K562 (cell line): ENCODE results near the gene CTNNA3. TPM values are rescaled to one million over a fixed set of nuclear protein-coding genes. Genes with fewer than 3 reads are reported as not detected.

ENCODE experiments used
- ATAC-seq: fragments of 200-7000 bp; cut with Tn5 transposase; 3 replicates; pipeline ENCODE4 v1.9.1; 2020; ENCODE audit warnings: moderate library complexity
- BruUV-seq: library from RNA; stranded (reverse); fragments of 400-500 nt; replicated peaks from 2 replicates; lab custom pipeline; 2021; lab: Mats Ljungman, UMichigan
- CTCF ChIA-PET: fragments of 300-600 bp; formaldehyde crosslinking; extraction: SDS; loops from one replicate; lab custom pipeline; 2021; ENCODE audit warnings: low intra/inter-chr PET ratio; lab: Yijun Ruan, JAX
- POLR2A ChIA-PET: fragments of 300-600, 350-650 bp; sonication (Branson Sonifier 250); formaldehyde crosslinking; extraction: SDS; loops from one replicate; lab custom pipeline; 2021; ENCODE audit warnings: antibody characterized with exemption, inconsistent platforms; lab: Yijun Ruan, JAX
- DNase-seq, 4 experiments: peaks; one replicate each; pipeline versions ENCODE4 v3.0.0 to v3.0.0-alpha.2; 2011 to 2018; ENCODE audit warnings: low spot score in 3 of 4, mixed read lengths in 3 of 4; ENCODE audit errors: extremely low read depth in 1 of 4
- FAIRE-seq: peaks from 2 replicates; lab custom pipeline; 2011; peaks lifted over from hg19 to GRCh38; lab: Jason Lieb, UNC
- H2AFZ ChIP-seq: 2 replicates; pipeline ENCODE4 v1.6.0; 2011; ENCODE audit warnings: low read depth, low read length, control low read depth, inconsistent platforms
- H3K27ac ChIP-seq: fragments of 200-600 bp; 3 replicates; pipeline ENCODE4 v1.8.0; 2011; ENCODE audit warnings: low read depth, mild to moderate bottlenecking, control low read depth, inconsistent platforms, low read length, moderate library complexity, mixed read lengths; ENCODE audit errors: extremely low read depth
- H3K27me3 ChIP-seq, 2 experiments: fragments of 300-600 bp in 1 of 2; 2 replicates in 1 of 2; 3 replicates in 1 of 2; pipeline versions ENCODE4 v1.6.0 to v1.8.0; 2011; ENCODE audit warnings: inconsistent platforms in 2 of 2, low read length in 2 of 2, mild to moderate bottlenecking in 1 of 2, mixed read lengths in 1 of 2, moderate library complexity in 1 of 2; ENCODE audit not compliant: control insufficient read depth in 2 of 2, insufficient read depth in 2 of 2
- H3K36me3 ChIP-seq: fragments of 300-600 bp; 3 replicates; pipeline ENCODE4 v1.8.0; 2011; ENCODE audit warnings: mild to moderate bottlenecking, low read length, inconsistent platforms; ENCODE audit not compliant: control insufficient read depth, insufficient read depth
- H3K4me1 ChIP-seq, 2 experiments: fragments of 200-600 bp in 1 of 2; replicated peaks in 1 of 2; 2 replicates in 1 of 2; 3 replicates in 1 of 2; pipeline versions ENCODE4 v1.5.1 to v1.8.0; 2011; ENCODE audit warnings: inconsistent platforms in 2 of 2, low read length in 2 of 2, mild to moderate bottlenecking in 1 of 2, mixed read lengths in 1 of 2, moderate library complexity in 1 of 2; ENCODE audit not compliant: control insufficient read depth in 2 of 2, insufficient read depth in 2 of 2
- H3K4me2 ChIP-seq: 2 replicates; pipeline ENCODE4 v1.6.1; 2011; ENCODE audit warnings: low read length, control low read depth, inconsistent platforms, mixed read lengths; ENCODE audit not compliant: insufficient read depth
- H3K4me3 ChIP-seq: fragments of 200-600 bp; sonication (generic), shearing (Covaris generic); 2 replicates; pipeline ENCODE4 v1.5.1; 2016; ENCODE audit warnings: control low read depth, inconsistent platforms
- H3K79me2 ChIP-seq: fragments of 200-600 bp; 3 replicates; pipeline ENCODE4 v1.8.0; 2011; ENCODE audit warnings: low read length, inconsistent platforms; ENCODE audit not compliant: control insufficient read depth, insufficient read depth
- H3K9ac ChIP-seq, 2 experiments: 2 replicates each; pipeline versions ENCODE4 v1.6.0 to v1.6.1; 2011; ENCODE audit warnings: low read depth in 2 of 2, low read length in 2 of 2, control low read depth in 1 of 2, inconsistent platforms in 1 of 2, mild to moderate bottlenecking in 1 of 2, mixed read lengths in 1 of 2; ENCODE audit not compliant: insufficient read depth in 1 of 2
- H3K9me1 ChIP-seq: one replicate; pipeline ENCODE4 v1.6.0; 2011; ENCODE audit warnings: inconsistent platforms, mild to moderate bottlenecking, low read length, moderate library complexity; ENCODE audit not compliant: control insufficient read depth, insufficient read depth
- H3K9me3 ChIP-seq: replicated peaks from 2 replicates; pipeline ENCODE4 v1.5.1; 2011; ENCODE audit warnings: low read depth, low read length, inconsistent platforms; ENCODE audit not compliant: control insufficient read depth, insufficient read depth
- H4K20me1 ChIP-seq: replicated peaks from 2 replicates; pipeline ENCODE4 v1.6.1; 2011; ENCODE audit warnings: low read length, inconsistent platforms, mixed read lengths; ENCODE audit not compliant: control insufficient read depth, insufficient read depth
- ARID4B ChIP-seq: sonication (generic); formaldehyde crosslinking; IDR thresholded peaks from 2 replicates; pipeline ENCODE4 v1.8.0; 2022; ENCODE audit warnings: mild to moderate bottlenecking, missing genetic modification reagents
- CXXC5 ChIP-seq: fragments of 250-450 bp; sonication (Bioruptor Pico); IDR thresholded peaks from 2 replicates; pipeline ENCODE4 v1.8.0; 2022; ENCODE audit warnings: inconsistent platforms, mild to moderate bottlenecking, moderate library complexity
- E4F1 ChIP-seq: fragments of 250-450 bp; sonication (Bioruptor Pico); IDR thresholded peaks from 2 replicates; pipeline ENCODE4 v1.5.0; 2021; ENCODE audit warnings: mild to moderate bottlenecking, borderline replicate concordance
- KLF16 ChIP-seq: IDR thresholded peaks from 2 replicates; pipeline ENCODE4 v1.6.1; 2016; ENCODE audit warnings: antibody characterized with exemption
- NFE2 ChIP-seq: IDR thresholded peaks from 2 replicates; pipeline ENCODE4 v1.6.1; 2014; ENCODE audit warnings: antibody characterized with exemption, low read depth
- PKNOX1 ChIP-seq: fragments of 450-650 bp; IDR thresholded peaks from 2 replicates; pipeline ENCODE4 v1.6.1; 2016
- RBM39 ChIP-seq: fragments of 200-400 bp; formaldehyde crosslinking; optimal IDR thresholded peaks from 2 replicates; pipeline ENCODE3; 2018; ENCODE audit warnings: low read depth, low read length
- TBL1XR1 ChIP-seq, 2 experiments: IDR thresholded peaks; 2 replicates each; pipeline ENCODE4 v1.6.1; 2012; ENCODE audit warnings: improper control_type of control experiment in 2 of 2, low read length in 2 of 2, mild to moderate bottlenecking in 1 of 2
- TCF3 ChIP-seq: sonication (generic); formaldehyde crosslinking; IDR thresholded peaks from 2 replicates; pipeline ENCODE4 v1.4.0; 2020; ENCODE audit warnings: mild to moderate bottlenecking, missing genetic modification reagents
- THAP12 ChIP-seq: fragments of 250-450 bp; sonication (Bioruptor Pico); IDR thresholded peaks from 2 replicates; pipeline ENCODE4 v1.9.0; 2021; ENCODE audit warnings: mild to moderate bottlenecking, inconsistent platforms
- ZFP91 ChIP-seq: sonication (generic); formaldehyde crosslinking; IDR thresholded peaks from 2 replicates; pipeline ENCODE4 v1.8.0; 2022; ENCODE audit warnings: mild to moderate bottlenecking, missing genetic modification reagents
- WGBS: fragments of 100-300 bp; shearing (Covaris generic); methylation state at CpG from one replicate; pipeline ENCODE4 v1.1.6; 2016; ENCODE audit warnings: low coverage, mixed read lengths; ENCODE audit not compliant: insufficient coverage; ENCODE audit errors: missing lambda C conversion rate; 5-methylcytosine and 5-hydroxymethylcytosine counted together
- in situ Hi-C: fragments of 300-500 bp; cut with MboI; formaldehyde crosslinking; loops from 4 replicates; pipeline ENCODE4 v1.15.0; 2018; ENCODE audit warnings: inconsistent platforms, mixed read lengths
- intact Hi-C: fragments of 100-400 bp; cut with micrococcal nuclease; formaldehyde crosslinking; loops from 2 replicates; pipeline ENCODE4 v1.14.2; 2022
- polyA plus RNA-seq, 8 experiments: library from polyadenylated mRNA; depleted of rRNA in 4 of 8; stranded (reverse) in 5 of 8; unstranded in 3 of 8; fragments of >200 nt; fragmentation: Nextera tagmentation in 2 of 8; fragmentation: Illumina TruSeq in 1 of 8; extraction: Ambion mirVana in 2 of 8; extraction: Trizol in 1 of 8; gene quantifications; 2 replicates each; pipeline versions ENCODE4 v1.2.1 to v1.2.3, GENCODE V29; 2011 to 2014; ENCODE audit warnings: inconsistent platforms in 1 of 8, missing spikeins in 1 of 8
- total RNA-seq, 7 experiments: library from RNA; depleted of rRNA in 6 of 7; stranded (reverse); fragments of >200 nt in 6 of 7; fragmentation: Illumina TruSeq in 2 of 7; extraction: Trizol in 2 of 7; gene quantifications; 2 replicates each; pipeline versions ENCODE4 v1.2.1 to v1.2.3, GENCODE V29; 2011 to 2021; ENCODE audit warnings: low replicate concordance in 1 of 7

CTNNA3 gene
- total and polyA plus RNA-seq, 9 of the 15 experiments (the other 6 are each of a cell fraction or from before 2014, with no cell fraction given): 0.04 TPM; not detected in 8

GRCh38 chr10:66257801-66258200 lies 1438.2 kb downstream of the CTNNA3 start:
- in situ Hi-C loops: no loop called here
- FAIRE-seq (no peak), ATAC-seq (no peak), DNase-seq (no peak)
- no peaks in the 10 kb centered on the region for H3K4me1 ChIP-seq
- H3K9me1 ChIP-seq: no peaks in the 10 kb centered on the region
- no peak overlapping the region for H3K4me2 ChIP-seq
- H3K79me2 ChIP-seq: no peaks in the 10 kb centered on the region
- WGBS: 0% methylated on average over 1 of the region's 1 CpG
- H3K9me3 ChIP-seq: no peaks in the 10 kb centered on the region
- H3K4me3 ChIP-seq: no peak overlapping the region
- BruUV-seq: no TSS peak
- intact Hi-C loops: no loop called here
- POLR2A ChIA-PET: no interaction called here
- H3K36me3 ChIP-seq: no peaks in the 10 kb centered on the region
- no peak overlapping the region for H3K9ac ChIP-seq
- CTCF ChIA-PET: no interaction called here
- H2AFZ ChIP-seq: no peak overlapping the region
- H4K20me1 ChIP-seq: no peaks in the 10 kb centered on the region
- H3K27ac ChIP-seq: no peak overlapping the region
- H3K27me3 ChIP-seq: no peaks in the 10 kb centered on the region
- TF ChIP-seq THAP12 (no peak), ARID4B (CRISPR knock-in tag) (no peak), E4F1 (CRISPR knock-in tag) (no peak), CXXC5 (CRISPR knock-in tag) (no peak), ZFP91 (CRISPR knock-in tag) (no peak), TCF3 (CRISPR knock-in tag) (no peak), TBL1XR1 (IDR thresholded peaks at IDR 0.05; ENCODE audit: low read length in 2 of 2) (no peak), PKNOX1 (no peak), NFE2 (no peak), KLF16 (no peak), RBM39 (no peak)
